GM19463 (cell line): ENCODE data around the gene CDH4.

Experiments
- ATAC-seq: cut with Tn5 transposase; IDR thresholded peaks from one replicate; pipeline ENCODE4 v1.9.1; 2021; ENCODE audit warnings: mild to moderate bottlenecking, moderate library complexity; ENCODE audit not compliant: unreplicated experiment

CDH4 gene

GRCh38 chr20:61818746-61819573 lies 566.9 kb downstream of the CDH4 start:
- no peak for ATAC-seq

GRCh38 chr20:61819574-61819846 lies 567.4 kb downstream of the CDH4 start:
- ATAC-seq, result no peak

GRCh38 chr20:61819921-61820825 lies 568.1 kb downstream of the CDH4 start:
- ATAC-seq, result no peak

GRCh38 chr20:61821735-61822134 lies 569.7 kb downstream of the CDH4 start:
- no peak for ATAC-seq

GRCh38 chr20:61822396-61822795 lies 570.3 kb downstream of the CDH4 start:
- no peak for ATAC-seq

GRCh38 chr20:61823242-61823641 lies 571.2 kb downstream of the CDH4 start:
- no peak for ATAC-seq

GRCh38 chr20:61828891-61829290 lies 576.8 kb downstream of the CDH4 start:
- ATAC-seq, result no peak

GRCh38 chr20:61829526-61829925 lies 577.5 kb downstream of the CDH4 start:
- ATAC-seq, result no peak

- ATAC-seq, result no peak
Observed at GRCh38 chr20:61830241-61830930, 578.3 kb downstream of the CDH4 start.

GRCh38 chr20:61830991-61831390 lies 578.9 kb downstream of the CDH4 start:
- no peak for ATAC-seq

GRCh38 chr20:61832181-61832580 lies 580.1 kb downstream of the CDH4 start:
- no peak for ATAC-seq

- ATAC-seq, result no peak
Observed at GRCh38 chr20:61833807-61834610, 581.9 kb downstream of the CDH4 start.

- no peak for ATAC-seq
Observed at GRCh38 chr20:61835301-61835700, 583.2 kb downstream of the CDH4 start.

GRCh38 chr20:61835791-61836350 lies 583.8 kb downstream of the CDH4 start:
- ATAC-seq, result no peak

- no peak for ATAC-seq
Observed at GRCh38 chr20:61837200-61837599, 585.1 kb downstream of the CDH4 start.

GRCh38 chr20:61839223-61839911 lies 587.3 kb downstream of the CDH4 start:
- no peak for ATAC-seq

- ATAC-seq, result no peak
Observed at GRCh38 chr20:61839912-61840778, 588.1 kb downstream of the CDH4 start.

- no peak for ATAC-seq
Observed at GRCh38 chr20:61840779-61841455, 588.9 kb downstream of the CDH4 start.
